HEK293 (cell line): Measurements from ENCODE around the gene ATMIN.
A peak's percentile ranks its signal among the peaks of the same experiment; 100 is the strongest.

Experiments
- CTCF ChIA-PET: fragments of 350-600 bp; formaldehyde crosslinking; extraction: SDS; loops from one replicate; lab custom pipeline; 2021; ENCODE audit warnings: antibody characterized with exemption; lab: Yijun Ruan, JAX
- POLR2A ChIA-PET: fragments of 300-600 bp; formaldehyde crosslinking; extraction: SDS; loops from one replicate; lab custom pipeline; 2020; ENCODE audit warnings: antibody characterized with exemption, inconsistent platforms; lab: Yijun Ruan, JAX
- H3K27ac ChIP-seq: fragments of 200-500 bp; sonication (Bioruptor generic); 2 replicates; pipeline ENCODE4 v1.5.1; 2014; ENCODE audit warnings: low read depth, low read length, control low read depth, inconsistent platforms; ENCODE audit errors: extremely low read depth
- H3K36me3 ChIP-seq, 2 experiments: fragments of 200-500 bp in 1 of 2; sonication (Bioruptor generic) in 1 of 2; 1 replicate in 1 of 2; 2 replicates in 1 of 2; pipeline ENCODE4 v1.5.1; 2014 to 2017; ENCODE audit warnings: inconsistent platforms in 2 of 2, low read length in 2 of 2; ENCODE audit not compliant: control insufficient read depth in 2 of 2, insufficient read depth in 1 of 2
- H3K4me1 ChIP-seq: fragments of 200-500 bp; sonication (Bioruptor generic); 2 replicates; pipeline ENCODE4 v1.5.1; 2014; ENCODE audit warnings: mild to moderate bottlenecking, low read length, inconsistent platforms; ENCODE audit not compliant: control insufficient read depth, insufficient read depth
- H3K4me3 ChIP-seq: 2 replicates; pipeline ENCODE4 v1.5.1; 2011; ENCODE audit warnings: low read depth, mild to moderate bottlenecking, control low read depth, low read length, moderate library complexity
- H3K9me3 ChIP-seq: fragments of 200-500 bp; sonication (Bioruptor generic); 2 replicates; pipeline ENCODE4 v1.5.1; 2014; ENCODE audit warnings: low read depth, low read length, inconsistent platforms; ENCODE audit not compliant: control insufficient read depth, insufficient read depth
- BCL11B ChIP-seq: fragments of 450-650 bp; formaldehyde crosslinking; IDR thresholded peaks from 2 replicates; pipeline ENCODE4 v1.5.1; 2016; ENCODE audit warnings: low read depth, missing biosample characterization, missing genetic modification characterization
- EGR2 ChIP-seq: fragments of 450-650 bp; formaldehyde crosslinking; IDR thresholded peaks from 2 replicates; pipeline ENCODE4 v1.5.1; 2016; ENCODE audit warnings: low read depth, missing biosample characterization, missing genetic modification characterization
- KLF1 ChIP-seq: fragments of 450-650 bp; formaldehyde crosslinking; IDR thresholded peaks from 2 replicates; pipeline ENCODE4 v1.5.1; 2016; ENCODE audit warnings: missing biosample characterization, missing genetic modification characterization
- MZF1 ChIP-seq: fragments of 450-650 bp; formaldehyde crosslinking; IDR thresholded peaks from 2 replicates; pipeline ENCODE4 v1.5.1; 2017; ENCODE audit warnings: missing biosample characterization, missing genetic modification characterization, borderline replicate concordance
- PRDM1 ChIP-seq: fragments of 450-650 bp; formaldehyde crosslinking; IDR thresholded peaks from 2 replicates; pipeline ENCODE4; 2016; ENCODE audit warnings: missing biosample characterization, missing genetic modification characterization
- SP2 ChIP-seq: fragments of 450-650 bp; formaldehyde crosslinking; IDR thresholded peaks from 2 replicates; pipeline ENCODE4 v1.5.1; 2016; ENCODE audit warnings: missing biosample characterization, missing genetic modification characterization
- ZBTB48 ChIP-seq: fragments of 450-650 bp; formaldehyde crosslinking; IDR thresholded peaks from 2 replicates; pipeline ENCODE4 v1.5.1; 2016; ENCODE audit warnings: missing biosample characterization, missing genetic modification characterization
- ZBTB7A ChIP-seq: fragments of 450-650 bp; formaldehyde crosslinking; IDR thresholded peaks from 2 replicates; pipeline ENCODE4 v1.5.1; 2016; ENCODE audit warnings: low read depth, missing biosample characterization, missing genetic modification characterization
- ZFP37 ChIP-seq: fragments of 450-650 bp; formaldehyde crosslinking; IDR thresholded peaks from 2 replicates; pipeline ENCODE4 v1.5.1; 2016; ENCODE audit warnings: missing biosample characterization, missing genetic modification characterization
- ZNF335 ChIP-seq: fragments of 450-650 bp; formaldehyde crosslinking; conservative IDR thresholded peaks from 2 replicates; pipeline ENCODE4 v1.5.1; 2016; ENCODE audit warnings: missing biosample characterization, missing genetic modification characterization
- ZNF510 ChIP-seq: fragments of 450-650 bp; formaldehyde crosslinking; IDR thresholded peaks from 2 replicates; pipeline ENCODE4 v1.5.1; 2018; ENCODE audit warnings: mild to moderate bottlenecking, missing genetic modification characterization, missing biosample characterization; ENCODE audit not compliant: insufficient replicate concordance
- ZNF560 ChIP-seq: fragments of 450-650 bp; formaldehyde crosslinking; IDR thresholded peaks from 2 replicates; pipeline ENCODE4 v1.5.1; 2017; ENCODE audit warnings: missing biosample characterization, missing genetic modification characterization, borderline replicate concordance
- TF ChIP-seq, protein P1 (sequence below): fragments of 450-650 bp; formaldehyde crosslinking; conservative IDR thresholded peaks from 2 replicates; pipeline ENCODE4 v1.5.1; 2016; ENCODE audit warnings: low read depth, missing biosample characterization, missing genetic modification characterization
- TF ChIP-seq, protein P2 (sequence below): fragments of 450-650 bp; formaldehyde crosslinking; IDR thresholded peaks from 2 replicates; pipeline ENCODE4 v1.5.1; 2016; ENCODE audit warnings: missing biosample characterization, missing genetic modification characterization
- TF ChIP-seq, protein P3 (sequence below): fragments of 450-650 bp; formaldehyde crosslinking; IDR thresholded peaks from 2 replicates; pipeline ENCODE4 v1.5.1; 2016; ENCODE audit warnings: missing biosample characterization, missing genetic modification characterization
- TF ChIP-seq, protein P4 (sequence below): fragments of 450-650 bp; formaldehyde crosslinking; IDR thresholded peaks from 2 replicates; pipeline ENCODE4 v1.5.1; 2016; ENCODE audit warnings: missing biosample characterization, missing genetic modification characterization

ATMIN gene

DNA sequence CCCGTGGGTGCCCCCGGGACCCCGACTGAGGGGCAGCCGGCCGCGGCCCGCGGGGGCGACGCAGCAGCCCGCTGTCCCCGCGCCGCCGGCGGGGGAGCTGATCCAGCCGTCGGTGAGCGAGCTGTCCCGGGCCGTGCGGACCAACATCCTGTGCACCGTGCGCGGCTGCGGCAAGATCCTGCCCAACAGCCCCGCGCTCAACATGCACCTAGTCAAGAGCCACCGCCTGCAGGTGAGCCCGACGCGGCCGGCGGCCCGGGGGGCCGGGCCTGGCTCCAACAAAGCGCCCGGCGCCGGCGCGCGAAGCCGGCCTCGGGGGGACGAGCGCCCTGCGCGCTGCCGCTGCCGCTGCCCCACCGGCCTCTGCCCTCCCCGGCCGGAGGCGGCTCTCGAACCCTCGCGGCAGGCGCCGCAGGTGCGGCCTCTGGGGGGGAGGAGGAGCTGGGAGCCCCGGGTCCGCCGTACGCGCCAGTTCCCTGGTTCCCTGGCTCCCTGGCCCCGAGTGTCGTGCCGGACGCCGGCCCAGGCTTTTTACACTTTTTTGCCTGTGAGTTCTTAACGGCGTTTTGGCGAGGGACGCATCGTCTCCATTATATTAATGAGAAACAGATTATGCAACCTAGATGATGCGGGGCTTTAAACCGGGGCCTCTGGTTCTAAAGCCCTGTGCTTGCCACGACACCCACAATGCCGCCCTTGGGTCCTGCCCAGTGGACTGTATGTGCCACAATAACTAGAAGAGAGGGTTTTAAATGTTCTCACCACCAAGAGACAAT, 521 bp downstream of the ATMIN start (continued):
- TF ChIP-seq SP2 (peak; percentile 43; the same call in 1 of the 2 replicates), EGR2 (tag by site-specific recombination) (no peak), ZNF510 (tag by site-specific recombination) (no peak), ZNF335 (tag by site-specific recombination) (peak; percentile 96), ZBTB7A (no peak), ZFP37 (no peak)
- TF ChIP-seq, protein P1, sequence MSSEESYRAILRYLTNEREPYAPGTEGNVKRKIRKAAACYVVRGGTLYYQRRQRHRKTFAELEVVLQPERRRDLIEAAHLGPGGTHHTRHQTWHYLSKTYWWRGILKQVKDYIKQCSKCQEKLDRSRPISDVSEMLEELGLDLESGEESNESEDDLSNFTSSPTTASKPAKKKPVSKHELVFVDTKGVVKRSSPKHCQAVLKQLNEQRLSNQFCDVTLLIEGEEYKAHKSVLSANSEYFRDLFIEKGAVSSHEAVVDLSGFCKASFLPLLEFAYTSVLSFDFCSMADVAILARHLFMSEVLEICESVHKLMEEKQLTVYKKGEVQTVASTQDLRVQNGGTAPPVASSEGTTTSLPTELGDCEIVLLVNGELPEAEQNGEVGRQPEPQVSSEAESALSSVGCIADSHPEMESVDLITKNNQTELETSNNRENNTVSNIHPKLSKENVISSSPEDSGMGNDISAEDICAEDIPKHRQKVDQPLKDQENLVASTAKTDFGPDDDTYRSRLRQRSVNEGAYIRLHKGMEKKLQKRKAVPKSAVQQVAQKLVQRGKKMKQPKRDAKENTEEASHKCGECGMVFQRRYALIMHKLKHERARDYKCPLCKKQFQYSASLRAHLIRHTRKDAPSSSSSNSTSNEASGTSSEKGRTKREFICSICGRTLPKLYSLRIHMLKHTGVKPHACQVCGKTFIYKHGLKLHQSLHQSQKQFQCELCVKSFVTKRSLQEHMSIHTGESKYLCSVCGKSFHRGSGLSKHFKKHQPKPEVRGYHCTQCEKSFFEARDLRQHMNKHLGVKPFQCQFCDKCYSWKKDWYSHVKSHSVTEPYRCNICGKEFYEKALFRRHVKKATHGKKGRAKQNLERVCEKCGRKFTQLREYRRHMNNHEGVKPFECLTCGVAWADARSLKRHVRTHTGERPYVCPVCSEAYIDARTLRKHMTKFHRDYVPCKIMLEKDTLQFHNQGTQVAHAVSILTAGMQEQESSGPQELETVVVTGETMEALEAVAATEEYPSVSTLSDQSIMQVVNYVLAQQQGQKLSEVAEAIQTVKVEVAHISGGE (tag by site-specific recombination) = peak; percentile 34; the same call in 1 of the 2 replicates

GRCh38 chr16:81036751-81037350, 1.2 kb downstream of the ATMIN start:
- Histone ChIP-seq H3K36me3 (peaks cover 0 to 45% of the 10 kb centered on the region in 2 experiments; a peak in 2 of 3 replicates), H3K4me1 (peaks cover 3% of the 10 kb centered on the region; the same call in 1 of the 2 replicates), H3K9me3 (no peaks in the 10 kb centered on the region), H3K27ac (no peak overlapping the region), H3K4me3 (peak overlapping the region; percentile 89)
- CTCF ChIA-PET = interaction anchor here (0.6 to 1.5 kb wide), 9 partner anchors 9 to 288 kb away, joined by 3 to 7 read pairs (median 3); no protein-coding TSS in a partner anchor
- POLR2A ChIA-PET = interaction anchor here (1.0 to 1.9 kb wide), 3 partner anchors 26 to 40 kb away, joined by 4 to 11 read pairs (median 4); partner anchors contain the start of genes C16orf46, CENPN and CMC2
- TF ChIP-seq PRDM1 (tag by site-specific recombination) (0 out of 2 replicates have a peak, but pooled peaks have one; percentile 34), MZF1 (tag by site-specific recombination) (no peak)

- TF ChIP-seq BCL11B (tag by site-specific recombination) (no peak), EGR2 (tag by site-specific recombination) (no peak), MZF1 (tag by site-specific recombination) (no peak), KLF1 (tag by site-specific recombination) (no peak), ZNF560 (tag by site-specific recombination) (no peak), ZBTB48 (tag by site-specific recombination) (no peak)
- TF ChIP-seq, protein P2, sequence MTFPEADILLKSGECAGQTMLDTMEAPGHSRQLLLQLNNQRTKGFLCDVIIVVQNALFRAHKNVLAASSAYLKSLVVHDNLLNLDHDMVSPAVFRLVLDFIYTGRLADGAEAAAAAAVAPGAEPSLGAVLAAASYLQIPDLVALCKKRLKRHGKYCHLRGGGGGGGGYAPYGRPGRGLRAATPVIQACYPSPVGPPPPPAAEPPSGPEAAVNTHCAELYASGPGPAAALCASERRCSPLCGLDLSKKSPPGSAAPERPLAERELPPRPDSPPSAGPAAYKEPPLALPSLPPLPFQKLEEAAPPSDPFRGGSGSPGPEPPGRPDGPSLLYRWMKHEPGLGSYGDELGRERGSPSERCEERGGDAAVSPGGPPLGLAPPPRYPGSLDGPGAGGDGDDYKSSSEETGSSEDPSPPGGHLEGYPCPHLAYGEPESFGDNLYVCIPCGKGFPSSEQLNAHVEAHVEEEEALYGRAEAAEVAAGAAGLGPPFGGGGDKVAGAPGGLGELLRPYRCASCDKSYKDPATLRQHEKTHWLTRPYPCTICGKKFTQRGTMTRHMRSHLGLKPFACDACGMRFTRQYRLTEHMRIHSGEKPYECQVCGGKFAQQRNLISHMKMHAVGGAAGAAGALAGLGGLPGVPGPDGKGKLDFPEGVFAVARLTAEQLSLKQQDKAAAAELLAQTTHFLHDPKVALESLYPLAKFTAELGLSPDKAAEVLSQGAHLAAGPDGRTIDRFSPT (tag by site-specific recombination) = no peak
- TF ChIP-seq, protein P3, sequence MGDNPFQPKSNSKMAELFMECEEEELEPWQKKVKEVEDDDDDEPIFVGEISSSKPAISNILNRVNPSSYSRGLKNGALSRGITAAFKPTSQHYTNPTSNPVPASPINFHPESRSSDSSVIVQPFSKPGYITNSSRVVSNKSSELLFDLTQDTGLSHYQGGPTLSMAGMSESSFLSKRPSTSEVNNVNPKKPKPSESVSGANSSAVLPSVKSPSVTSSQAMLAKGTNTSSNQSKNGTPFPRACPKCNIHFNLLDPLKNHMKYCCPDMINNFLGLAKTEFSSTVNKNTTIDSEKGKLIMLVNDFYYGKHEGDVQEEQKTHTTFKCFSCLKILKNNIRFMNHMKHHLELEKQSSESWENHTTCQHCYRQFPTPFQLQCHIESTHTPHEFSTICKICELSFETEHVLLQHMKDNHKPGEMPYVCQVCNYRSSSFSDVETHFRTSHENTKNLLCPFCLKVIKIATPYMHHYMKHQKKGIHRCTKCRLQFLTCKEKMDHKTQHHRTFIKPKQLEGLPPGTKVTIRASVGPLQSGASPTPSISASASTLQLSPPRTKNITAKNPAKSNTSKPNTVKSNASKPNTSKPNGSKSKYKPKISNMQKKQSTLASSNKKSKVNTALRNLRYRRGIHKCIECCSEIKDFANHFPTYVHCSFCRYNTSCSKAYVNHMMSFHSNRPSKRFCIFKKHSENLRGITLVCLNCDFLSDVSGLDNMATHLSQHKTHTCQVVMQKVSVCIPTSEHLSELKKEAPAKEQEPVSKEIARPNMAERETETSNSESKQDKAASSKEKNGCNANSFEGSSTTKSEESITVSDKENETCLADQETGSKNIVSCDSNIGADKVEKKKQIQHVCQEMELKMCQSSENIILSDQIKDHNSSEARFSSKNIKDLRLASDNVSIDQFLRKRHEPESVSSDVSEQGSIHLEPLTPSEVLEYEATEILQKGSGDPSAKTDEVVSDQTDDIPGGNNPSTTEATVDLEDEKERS (tag by site-specific recombination) = no peak
- TF ChIP-seq, protein P4, sequence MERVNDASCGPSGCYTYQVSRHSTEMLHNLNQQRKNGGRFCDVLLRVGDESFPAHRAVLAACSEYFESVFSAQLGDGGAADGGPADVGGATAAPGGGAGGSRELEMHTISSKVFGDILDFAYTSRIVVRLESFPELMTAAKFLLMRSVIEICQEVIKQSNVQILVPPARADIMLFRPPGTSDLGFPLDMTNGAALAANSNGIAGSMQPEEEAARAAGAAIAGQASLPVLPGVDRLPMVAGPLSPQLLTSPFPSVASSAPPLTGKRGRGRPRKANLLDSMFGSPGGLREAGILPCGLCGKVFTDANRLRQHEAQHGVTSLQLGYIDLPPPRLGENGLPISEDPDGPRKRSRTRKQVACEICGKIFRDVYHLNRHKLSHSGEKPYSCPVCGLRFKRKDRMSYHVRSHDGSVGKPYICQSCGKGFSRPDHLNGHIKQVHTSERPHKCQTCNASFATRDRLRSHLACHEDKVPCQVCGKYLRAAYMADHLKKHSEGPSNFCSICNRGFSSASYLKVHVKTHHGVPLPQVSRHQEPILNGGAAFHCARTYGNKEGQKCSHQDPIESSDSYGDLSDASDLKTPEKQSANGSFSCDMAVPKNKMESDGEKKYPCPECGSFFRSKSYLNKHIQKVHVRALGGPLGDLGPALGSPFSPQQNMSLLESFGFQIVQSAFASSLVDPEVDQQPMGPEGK (tag by site-specific recombination) = no peak
- H3K36me3 ChIP-seq = peaks cover 8 to 73% of the 10 kb centered on the region in 2 experiments
- peaks cover 3% of the 10 kb centered on the region; the same call in 1 of the 2 replicates for H3K4me1 ChIP-seq
- H3K4me3 ChIP-seq = no peak overlapping the region
- CTCF ChIA-PET = no interaction called here
- no peak overlapping the region for H3K27ac ChIP-seq
- H3K9me3 ChIP-seq = no peaks in the 10 kb centered on the region
- POLR2A ChIA-PET = interaction anchor here (0.8 kb wide), 1 partner anchor 33 kb away, joined by 3 read pairs; the partner anchor contains the start of genes CENPN and CMC2
Observed at GRCh38 chr16:81040131-81040530, 4.5 kb downstream of the ATMIN start.
